Liver (tissue), 9 donors: ENCODE results near the gene FBLN1. TPM values are rescaled to one million over a fixed set of nuclear protein-coding genes. Genes with fewer than 3 reads are reported as not detected.

Source experiments
- DNase-seq: peaks from one replicate; pipeline ENCODE4 v3.0.0-alpha.2; 2017; ENCODE audit warnings: low spot score
- H3K27ac ChIP-seq, 2 donors: one replicate each; pipeline ENCODE4 v1.7.0; 2013; ENCODE audit warnings: inconsistent platforms in 2 of 2, low read length in 2 of 2, control low read depth in 1 of 2, low read depth in 1 of 2, mild to moderate bottlenecking in 1 of 2
- H3K27me3 ChIP-seq, 4 donors: one replicate each; pipeline versions ENCODE4 v1.6.1 to v1.7.0; 2013; ENCODE audit warnings: low read length in 3 of 4, inconsistent platforms in 1 of 4, mild to moderate bottlenecking in 1 of 4, moderate library complexity in 1 of 4; ENCODE audit not compliant: control insufficient read depth in 4 of 4, insufficient read depth in 4 of 4
- H3K36me3 ChIP-seq, 4 donors: one replicate each; pipeline versions ENCODE4 v1.6.1 to v1.7.0; 2013; ENCODE audit warnings: low read length in 3 of 4, mild to moderate bottlenecking in 3 of 4, low read depth in 1 of 4, moderate library complexity in 1 of 4; ENCODE audit not compliant: control insufficient read depth in 4 of 4, insufficient read depth in 3 of 4
- H3K4me1 ChIP-seq, 4 donors: one replicate each; pipeline versions ENCODE4 v1.6.1 to v1.7.0; 2013; ENCODE audit warnings: low read length in 3 of 4, mild to moderate bottlenecking in 3 of 4, moderate library complexity in 1 of 4; ENCODE audit not compliant: control insufficient read depth in 4 of 4, insufficient read depth in 4 of 4
- H3K4me3 ChIP-seq, 3 donors: one replicate each; pipeline versions ENCODE4 v1.6.1 to v1.7.0; 2013; ENCODE audit warnings: low read length in 3 of 3, control low read depth in 1 of 3, low read depth in 1 of 3, mild to moderate bottlenecking in 1 of 3
- H3K9ac ChIP-seq, 2 donors: one replicate each; pipeline ENCODE4 v1.7.0; 2013; ENCODE audit warnings: low read length in 2 of 2, mild to moderate bottlenecking in 2 of 2, moderate library complexity in 2 of 2, control low read depth in 1 of 2, low read depth in 1 of 2
- H3K9me3 ChIP-seq, 4 donors: one replicate each; pipeline versions ENCODE4 v1.6.1 to v1.7.0; 2013; ENCODE audit warnings: low read length in 3 of 4; ENCODE audit not compliant: control insufficient read depth in 4 of 4
- FOXA1 ChIP-seq: IDR thresholded peaks from 2 replicates; pipeline ENCODE4 v1.6.1; 2016; ENCODE audit warnings: antibody characterized with exemption
- FOXA2 ChIP-seq: IDR thresholded peaks from 2 replicates; pipeline ENCODE4 v1.6.1; 2016; ENCODE audit warnings: antibody characterized with exemption
- GABPA ChIP-seq, 2 donors: IDR thresholded peaks in 1 of 2; conservative IDR thresholded peaks in 1 of 2; 2 replicates each; pipeline ENCODE4 v1.6.1; 2016; ENCODE audit warnings: antibody characterized with exemption in 2 of 2, mild to moderate bottlenecking in 1 of 2, moderate library complexity in 1 of 2
- HNF4A ChIP-seq, 2 donors: conservative IDR thresholded peaks; 2 replicates each; pipeline ENCODE4 v1.6.1; 2016; ENCODE audit warnings: antibody characterized with exemption in 2 of 2, mild to moderate bottlenecking in 2 of 2
- HNF4G ChIP-seq: IDR thresholded peaks from 2 replicates; pipeline ENCODE4 v1.6.1; 2016; ENCODE audit warnings: antibody characterized with exemption
- RXRA ChIP-seq, 2 donors: IDR thresholded peaks; 2 replicates each; pipeline ENCODE4 v1.6.1; 2017 to 2018; ENCODE audit warnings: antibody characterized with exemption in 2 of 2, mild to moderate bottlenecking in 1 of 2
- TAF1 ChIP-seq: conservative IDR thresholded peaks from 2 replicates; pipeline ENCODE4 v1.6.1; 2016; ENCODE audit warnings: antibody characterized with exemption, mild to moderate bottlenecking
- WGBS: extraction: QIAGEN DNeasy Blood & Tissue Kit; methylation state at CpG from one replicate; pipeline ENCODE4 v1.1.7; 2013; 5-methylcytosine and 5-hydroxymethylcytosine counted together
- polyA plus RNA-seq, 2 donors: library from polyadenylated mRNA; stranded (reverse) in 1 of 2; unstranded in 1 of 2; fragments of 200-250 nt in 1 of 2; fragments of >200 nt in 1 of 2; fragmentation: Nextera tagmentation in 1 of 2; extraction: Ambion mirVana in 1 of 2; gene quantifications; one replicate each; pipeline versions ENCODE4 v1.2.1 to v1.2.3, GENCODE V29; 2013 to 2015
- total RNA-seq, 2 donors: library from RNA; depleted of rRNA; stranded (reverse); fragments of >200 nt; gene quantifications; one replicate each; pipeline ENCODE4 v1.2.3, GENCODE V29; 2014
- TF ChIP-seq, protein P1 (sequence below): IDR thresholded peaks from 2 replicates; pipeline ENCODE4 v1.6.1; 2016; ENCODE audit warnings: antibody characterized with exemption
- TF ChIP-seq, protein P2 (sequence below): IDR thresholded peaks from 2 replicates; pipeline ENCODE4 v1.6.1; 2016; ENCODE audit warnings: antibody characterized with exemption, mild to moderate bottlenecking
- TF ChIP-seq, protein P3 (sequence below): fragments of 150-350 bp; IDR thresholded peaks from 2 replicates; pipeline ENCODE4 v1.5.1; 2017; ENCODE audit warnings: improper control_type of control experiment, low read depth, low read length; ENCODE audit not compliant: missing input control
- TF ChIP-seq, protein P4 (sequence below): IDR thresholded peaks from 2 replicates; pipeline ENCODE4 v1.6.1; 2016; ENCODE audit warnings: antibody characterized with exemption
- donor health status: healthy.
- donor health status: healthy.
- donor health status: healthy.
- donor health status: healthy.
- donor health status: healthy.

FBLN1 gene
- total and polyA plus RNA-seq, 4 donors, result 2.2 to 9.3 (median 6.3) TPM

DNA sequence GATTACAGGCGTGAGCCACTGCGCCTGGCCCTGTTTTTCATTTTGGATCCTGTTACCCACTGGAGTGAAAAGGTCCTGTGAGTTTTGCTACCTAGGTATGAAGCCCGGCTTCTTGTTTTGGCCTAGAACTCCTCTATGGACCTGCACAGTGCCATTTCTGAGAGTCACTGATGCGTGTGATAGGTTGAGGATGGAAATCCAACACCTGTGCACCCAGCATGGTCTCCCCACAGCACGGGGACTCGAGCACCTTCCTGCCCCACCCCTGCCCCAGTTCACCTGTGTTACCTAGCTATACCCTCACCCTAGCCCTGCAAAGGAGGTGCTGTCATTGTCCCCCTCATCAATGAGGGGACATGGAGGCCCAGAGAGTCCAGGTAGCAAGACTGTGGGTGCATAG, 5.1 kb downstream of the FBLN1 start:
- Histone ChIP-seq H3K4me1 (peaks cover 2 to 7% (median 5%) of the 10 kb centered on the region in 4 donors), H3K27ac (no peak overlapping the region), H3K9me3 (no peaks in the 10 kb centered on the region), H3K9ac (no peak overlapping the region), H3K27me3 (peaks cover 0 to 3% (median 1%) of the 10 kb centered on the region in 4 donors), H3K4me3 (no peak overlapping the region), H3K36me3 (no peaks in the 10 kb centered on the region)
- 96% methylated on average over 6 of the region's 6 CpGs for WGBS
- TF ChIP-seq, protein P1, sequence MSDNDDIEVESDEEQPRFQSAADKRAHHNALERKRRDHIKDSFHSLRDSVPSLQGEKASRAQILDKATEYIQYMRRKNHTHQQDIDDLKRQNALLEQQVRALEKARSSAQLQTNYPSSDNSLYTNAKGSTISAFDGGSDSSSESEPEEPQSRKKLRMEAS, result no peak
- no peak for DNase-seq

DNA sequence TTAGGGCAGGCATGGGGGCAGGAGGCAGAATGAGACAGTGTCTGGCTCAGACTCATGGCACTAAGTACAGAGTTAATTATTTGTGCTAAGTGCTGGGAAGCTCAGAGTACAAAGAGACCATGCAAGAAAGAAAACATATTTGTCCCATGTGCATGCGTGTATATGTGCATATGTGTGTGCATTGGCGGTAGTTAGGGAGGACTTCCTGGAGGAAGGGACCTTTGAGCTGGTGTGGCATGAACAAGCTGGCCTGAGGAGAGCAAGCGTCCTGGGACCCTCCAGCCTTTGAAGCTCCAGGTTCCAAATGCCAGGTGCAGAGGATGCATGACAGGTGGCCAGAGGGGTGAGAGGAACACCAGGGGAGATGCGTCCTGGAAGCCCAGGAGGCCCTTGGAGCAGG, 6.1 kb downstream of the FBLN1 start:
- H3K4me1 ChIP-seq, result peaks cover 0 to 4% (median 0%) of the 10 kb centered on the region in 4 donors
- no peaks in the 10 kb centered on the region for H3K36me3 ChIP-seq
- H3K4me3 ChIP-seq, result no peak overlapping the region
- H3K9ac ChIP-seq, result no peak overlapping the region
- 88% methylated on average over 4 of the region's 4 CpGs for whole genome bisulfite sequencing
- TF ChIP-seq, protein P2, sequence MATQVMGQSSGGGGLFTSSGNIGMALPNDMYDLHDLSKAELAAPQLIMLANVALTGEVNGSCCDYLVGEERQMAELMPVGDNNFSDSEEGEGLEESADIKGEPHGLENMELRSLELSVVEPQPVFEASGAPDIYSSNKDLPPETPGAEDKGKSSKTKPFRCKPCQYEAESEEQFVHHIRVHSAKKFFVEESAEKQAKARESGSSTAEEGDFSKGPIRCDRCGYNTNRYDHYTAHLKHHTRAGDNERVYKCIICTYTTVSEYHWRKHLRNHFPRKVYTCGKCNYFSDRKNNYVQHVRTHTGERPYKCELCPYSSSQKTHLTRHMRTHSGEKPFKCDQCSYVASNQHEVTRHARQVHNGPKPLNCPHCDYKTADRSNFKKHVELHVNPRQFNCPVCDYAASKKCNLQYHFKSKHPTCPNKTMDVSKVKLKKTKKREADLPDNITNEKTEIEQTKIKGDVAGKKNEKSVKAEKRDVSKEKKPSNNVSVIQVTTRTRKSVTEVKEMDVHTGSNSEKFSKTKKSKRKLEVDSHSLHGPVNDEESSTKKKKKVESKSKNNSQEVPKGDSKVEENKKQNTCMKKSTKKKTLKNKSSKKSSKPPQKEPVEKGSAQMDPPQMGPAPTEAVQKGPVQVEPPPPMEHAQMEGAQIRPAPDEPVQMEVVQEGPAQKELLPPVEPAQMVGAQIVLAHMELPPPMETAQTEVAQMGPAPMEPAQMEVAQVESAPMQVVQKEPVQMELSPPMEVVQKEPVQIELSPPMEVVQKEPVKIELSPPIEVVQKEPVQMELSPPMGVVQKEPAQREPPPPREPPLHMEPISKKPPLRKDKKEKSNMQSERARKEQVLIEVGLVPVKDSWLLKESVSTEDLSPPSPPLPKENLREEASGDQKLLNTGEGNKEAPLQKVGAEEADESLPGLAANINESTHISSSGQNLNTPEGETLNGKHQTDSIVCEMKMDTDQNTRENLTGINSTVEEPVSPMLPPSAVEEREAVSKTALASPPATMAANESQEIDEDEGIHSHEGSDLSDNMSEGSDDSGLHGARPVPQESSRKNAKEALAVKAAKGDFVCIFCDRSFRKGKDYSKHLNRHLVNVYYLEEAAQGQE, result no peak
- TF ChIP-seq RXRA (IDR thresholded peaks at IDR 0.05), result no peak
- TF ChIP-seq FOXA2, result no peak
- TF ChIP-seq, protein P3, sequence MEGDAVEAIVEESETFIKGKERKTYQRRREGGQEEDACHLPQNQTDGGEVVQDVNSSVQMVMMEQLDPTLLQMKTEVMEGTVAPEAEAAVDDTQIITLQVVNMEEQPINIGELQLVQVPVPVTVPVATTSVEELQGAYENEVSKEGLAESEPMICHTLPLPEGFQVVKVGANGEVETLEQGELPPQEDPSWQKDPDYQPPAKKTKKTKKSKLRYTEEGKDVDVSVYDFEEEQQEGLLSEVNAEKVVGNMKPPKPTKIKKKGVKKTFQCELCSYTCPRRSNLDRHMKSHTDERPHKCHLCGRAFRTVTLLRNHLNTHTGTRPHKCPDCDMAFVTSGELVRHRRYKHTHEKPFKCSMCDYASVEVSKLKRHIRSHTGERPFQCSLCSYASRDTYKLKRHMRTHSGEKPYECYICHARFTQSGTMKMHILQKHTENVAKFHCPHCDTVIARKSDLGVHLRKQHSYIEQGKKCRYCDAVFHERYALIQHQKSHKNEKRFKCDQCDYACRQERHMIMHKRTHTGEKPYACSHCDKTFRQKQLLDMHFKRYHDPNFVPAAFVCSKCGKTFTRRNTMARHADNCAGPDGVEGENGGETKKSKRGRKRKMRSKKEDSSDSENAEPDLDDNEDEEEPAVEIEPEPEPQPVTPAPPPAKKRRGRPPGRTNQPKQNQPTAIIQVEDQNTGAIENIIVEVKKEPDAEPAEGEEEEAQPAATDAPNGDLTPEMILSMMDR, result no peak
- no peak for TF ChIP-seq HNF4A (conservative IDR thresholded peaks at IDR 0.05)
- no peak for TF ChIP-seq HNF4G
- DNase-seq, result no peak
- H3K27ac ChIP-seq, result no peak overlapping the region
- H3K27me3 ChIP-seq, result no peaks in the 10 kb centered on the region
- no peaks in the 10 kb centered on the region for H3K9me3 ChIP-seq

DNA sequence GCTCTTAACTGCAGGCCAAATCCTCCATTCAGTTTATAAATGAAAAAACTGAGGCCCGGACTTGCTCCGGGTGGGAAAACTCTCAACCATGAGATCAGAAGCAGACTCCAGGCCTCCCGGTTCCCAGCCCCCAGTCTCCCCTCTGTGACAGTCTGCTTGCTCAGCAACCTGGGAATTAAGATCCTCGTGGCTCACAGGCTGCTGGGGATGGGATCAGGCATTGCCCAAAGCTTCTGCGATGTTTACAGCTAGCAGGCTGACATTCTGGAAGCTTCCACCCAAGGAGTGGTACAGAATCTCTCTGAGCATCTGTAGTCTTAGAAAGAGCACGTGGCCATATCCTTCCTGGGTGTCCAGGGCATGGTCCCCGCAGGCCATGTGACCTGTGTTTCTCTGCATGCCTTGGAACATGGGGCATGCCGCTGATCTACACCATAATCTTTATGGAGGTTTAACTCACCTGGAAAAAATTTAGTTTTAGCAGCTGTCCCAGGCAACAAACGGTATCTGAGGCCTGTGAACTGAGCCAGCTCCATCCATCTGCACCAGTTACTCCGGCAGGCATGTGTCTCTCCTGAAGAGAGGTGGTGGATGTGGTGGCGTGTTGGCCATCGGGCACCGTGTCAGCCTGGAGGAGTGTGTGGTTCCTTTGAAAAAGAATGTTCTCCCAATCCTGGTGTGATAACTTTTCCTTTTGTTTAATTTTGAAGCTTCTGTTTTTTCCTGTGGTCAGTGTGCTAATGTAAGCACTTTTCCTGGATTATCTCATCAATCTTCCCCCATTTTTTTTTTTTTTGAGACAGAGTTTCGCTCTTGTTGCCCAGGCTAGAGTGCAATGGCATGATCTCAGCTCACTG, 7.9 kb downstream of the FBLN1 start:
- TF ChIP-seq TAF1, result no peak
- TF ChIP-seq, protein P4, sequence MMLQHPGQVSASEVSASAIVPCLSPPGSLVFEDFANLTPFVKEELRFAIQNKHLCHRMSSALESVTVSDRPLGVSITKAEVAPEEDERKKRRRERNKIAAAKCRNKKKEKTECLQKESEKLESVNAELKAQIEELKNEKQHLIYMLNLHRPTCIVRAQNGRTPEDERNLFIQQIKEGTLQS, result no peak
- TF ChIP-seq GABPA (IDR thresholded peaks at IDR 0.05 in 1 of 2, conservative IDR thresholded peaks at IDR 0.05 in 1 of 2), result no peak
- TF ChIP-seq FOXA1, result no peak
- no peak for TF ChIP-seq FOXA2
- TF ChIP-seq HNF4G, result no peak
- TF ChIP-seq, protein P2, result no peak
- TF ChIP-seq, protein P3, result no peak
- H3K36me3 ChIP-seq, result no peaks in the 10 kb centered on the region
- H3K27me3 ChIP-seq, result no peaks in the 10 kb centered on the region
- H3K9me3 ChIP-seq, result no peaks in the 10 kb centered on the region
- DNase-seq, result no peak
- 86% methylated on average over 14 of the region's 14 CpGs for WGBS
- H3K4me1 ChIP-seq, result peaks cover 0 to 4% (median 0%) of the 10 kb centered on the region in 4 donors
- H3K27ac ChIP-seq, result no peak overlapping the region
- no peak overlapping the region for H3K4me3 ChIP-seq
- no peak overlapping the region for H3K9ac ChIP-seq
